Panc1 (cell line): Measurements from ENCODE around the gene CDK13. TPM values are rescaled to one million over a fixed set of nuclear protein-coding genes. Genes with fewer than 3 reads are reported as not detected.
"Not testable (repeated sequence)": the region's sequence is repeated elsewhere in the genome, so short reads cannot be mapped to it uniquely, and the experiment has no call there.

Source experiments
- ATAC-seq: fragments of 200-7000 bp; cut with Tn5 transposase; 2 replicates; pipeline ENCODE4 v1.9.1; 2020; ENCODE audit warnings: mild to moderate bottlenecking, moderate library complexity
- BruUV-seq: library from RNA; stranded (reverse); fragments of 400-500 nt; replicated peaks from 2 replicates; lab custom pipeline; 2021; lab: Mats Ljungman, UMichigan
- CTCF ChIA-PET: fragments of 300-600 bp; sonication (Branson Sonifier 250); formaldehyde crosslinking; loops from one replicate; lab custom pipeline; 2022; ENCODE audit warnings: antibody characterized with exemption; lab: Charles Lee
- POLR2A ChIA-PET: fragments of 300-600 bp; sonication (Branson Sonifier 250); formaldehyde crosslinking; loops from one replicate; lab custom pipeline; 2022; ENCODE audit warnings: antibody characterized with exemption; lab: Charles Lee
- DNase-seq: peaks from one replicate; pipeline ENCODE4 v3.0.0-alpha.2; 2010; ENCODE audit warnings: low read depth, low spot score
- H3K27ac ChIP-seq: 2 replicates; pipeline ENCODE4 v1.5.1; 2011; ENCODE audit warnings: mild to moderate bottlenecking, low read length, inconsistent platforms
- H3K27me3 ChIP-seq: fragments of 200-500 bp; sonication (Bioruptor generic); 2 replicates; pipeline ENCODE4 v1.6.0; 2014; ENCODE audit warnings: low read length, inconsistent platforms; ENCODE audit not compliant: control insufficient read depth, insufficient read depth
- H3K36me3 ChIP-seq: fragments of 200-500 bp; sonication (Bioruptor generic); 2 replicates; pipeline ENCODE4 v1.5.1; 2014; ENCODE audit warnings: inconsistent platforms, mild to moderate bottlenecking, low read length, moderate library complexity; ENCODE audit not compliant: control insufficient read depth, insufficient read depth
- H3K4me1 ChIP-seq: 2 replicates; pipeline ENCODE4 v1.5.1; 2011; ENCODE audit warnings: inconsistent platforms, mild to moderate bottlenecking, low read length, moderate library complexity; ENCODE audit not compliant: control insufficient read depth, insufficient read depth
- H3K4me3 ChIP-seq, 2 experiments: 2 replicates each; pipeline ENCODE4 v1.5.1; 2011 to 2012; ENCODE audit warnings: low read depth in 2 of 2, low read length in 2 of 2, mild to moderate bottlenecking in 2 of 2, inconsistent platforms in 1 of 2, moderate library complexity in 1 of 2
- H3K9me3 ChIP-seq: fragments of 200-500 bp; sonication (Bioruptor generic); 2 replicates; pipeline ENCODE4 v1.5.1; 2014; ENCODE audit warnings: low read depth, mild to moderate bottlenecking, inconsistent platforms, low read length, moderate library complexity; ENCODE audit not compliant: control insufficient read depth, insufficient read depth
- POLR2AphosphoS5 ChIP-seq: IDR thresholded peaks from 2 replicates; pipeline ENCODE4 v1.6.1; 2012; ENCODE audit warnings: mild to moderate bottlenecking, low read depth, low read length, moderate library complexity
- SIN3A ChIP-seq: IDR thresholded peaks from 2 replicates; pipeline ENCODE4 v1.6.1; 2012; ENCODE audit warnings: low read depth, mild to moderate bottlenecking, low read length, moderate library complexity, borderline replicate concordance; ENCODE audit not compliant: insufficient read depth
- TCF7L2 ChIP-seq: IDR thresholded peaks from 2 replicates; pipeline ENCODE4 v1.6.1; 2011; ENCODE audit warnings: mild to moderate bottlenecking, low read depth, low read length, inconsistent platforms
- in situ Hi-C: cut with HindIII; loops from 2 replicates; pipeline ENCODE4 v1.10.0; 2016; ENCODE audit warnings: low sequenced_read_pairs, low pct_unique_long_range_greater_than_20kb
- intact Hi-C: fragments of 100-400 bp; cut with micrococcal nuclease; formaldehyde crosslinking; loops from one replicate; pipeline ENCODE4 v1.10.0; 2022; ENCODE audit not compliant: unreplicated experiment
- total RNA-seq: library from RNA; stranded (reverse); gene quantifications from one replicate; pipeline ENCODE4 v1.2.1, GENCODE V29; 2021; ENCODE audit not compliant: unreplicated experiment
- TF ChIP-seq, protein P1 (sequence below): fragments of 450-650 bp; IDR thresholded peaks from 2 replicates; pipeline ENCODE4 v1.5.1; 2017; ENCODE audit warnings: mild to moderate bottlenecking
- TF ChIP-seq, protein P2 (sequence below), 2 experiments: IDR thresholded peaks; 2 replicates each; pipeline ENCODE4 v1.6.1; 2011 to 2012; ENCODE audit warnings: low read depth in 2 of 2, control low read depth in 1 of 2, low read length in 1 of 2, mild to moderate bottlenecking in 1 of 2, moderate library complexity in 1 of 2; ENCODE audit not compliant: insufficient read depth in 1 of 2

The CDK13 gene
- total RNA-seq, 1 experiment from 2014 or later: 52.0 TPM

DNA sequence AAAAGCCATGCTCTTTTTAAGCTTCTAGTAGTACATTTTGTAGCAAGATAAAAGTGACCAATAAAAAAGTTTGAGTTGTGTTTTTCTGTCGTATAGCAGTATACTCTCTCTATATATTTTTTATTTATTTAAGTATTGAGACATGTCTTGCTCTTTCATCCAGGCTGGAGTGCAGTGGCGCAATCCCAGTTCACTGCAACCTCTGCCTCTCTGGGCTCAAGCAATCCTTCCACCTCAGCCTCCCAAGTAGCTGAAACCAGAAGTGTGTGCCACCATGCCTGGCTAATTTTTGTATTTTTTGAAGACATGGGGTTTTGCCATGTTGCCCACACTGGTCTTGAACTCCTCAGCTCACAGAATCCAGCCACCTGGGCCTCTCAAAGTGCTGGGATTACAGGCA is 187.5 kb downstream of the CDK13 start:
- CTCF ChIA-PET: no interaction called here

DNA sequence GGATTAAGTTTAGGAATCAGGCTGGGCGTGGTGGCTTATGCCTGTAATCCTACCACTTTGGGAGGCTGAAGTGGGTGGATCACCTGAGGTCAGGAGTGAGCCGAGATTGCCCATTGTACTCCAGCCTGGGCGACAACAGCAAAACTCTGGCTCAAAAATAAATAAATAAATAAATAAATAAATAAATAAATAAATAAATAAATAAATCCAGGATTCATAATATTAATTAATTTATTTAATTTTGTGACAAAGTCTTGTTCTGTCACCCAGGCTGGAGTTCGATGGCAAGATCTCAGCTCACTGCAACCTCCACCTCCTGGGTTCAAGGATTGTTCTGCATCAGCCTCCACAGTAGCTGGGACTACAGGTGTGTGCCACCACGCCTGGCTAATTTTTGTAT is 188.9 kb downstream of the CDK13 start:
- POLR2A ChIA-PET: no interaction called here
- Histone ChIP-seq H3K36me3 (no peaks in the 10 kb centered on the region; the same call in 1 of the 2 replicates), H3K9me3 (no peaks in the 10 kb centered on the region), H3K27ac (no peak overlapping the region), H3K4me1 (no peaks in the 10 kb centered on the region), H3K4me3 (no peak overlapping the region), H3K27me3 (no peaks in the 10 kb centered on the region)
- CTCF ChIA-PET: interaction anchor here (0.5 kb wide), 1 partner anchor 16 kb away, joined by 3 read pairs; no protein-coding TSS in a partner anchor
- TF ChIP-seq POLR2AphosphoS5 (no peak), SIN3A (no peak), TCF7L2 (no peak)
- TF ChIP-seq, protein P1, sequence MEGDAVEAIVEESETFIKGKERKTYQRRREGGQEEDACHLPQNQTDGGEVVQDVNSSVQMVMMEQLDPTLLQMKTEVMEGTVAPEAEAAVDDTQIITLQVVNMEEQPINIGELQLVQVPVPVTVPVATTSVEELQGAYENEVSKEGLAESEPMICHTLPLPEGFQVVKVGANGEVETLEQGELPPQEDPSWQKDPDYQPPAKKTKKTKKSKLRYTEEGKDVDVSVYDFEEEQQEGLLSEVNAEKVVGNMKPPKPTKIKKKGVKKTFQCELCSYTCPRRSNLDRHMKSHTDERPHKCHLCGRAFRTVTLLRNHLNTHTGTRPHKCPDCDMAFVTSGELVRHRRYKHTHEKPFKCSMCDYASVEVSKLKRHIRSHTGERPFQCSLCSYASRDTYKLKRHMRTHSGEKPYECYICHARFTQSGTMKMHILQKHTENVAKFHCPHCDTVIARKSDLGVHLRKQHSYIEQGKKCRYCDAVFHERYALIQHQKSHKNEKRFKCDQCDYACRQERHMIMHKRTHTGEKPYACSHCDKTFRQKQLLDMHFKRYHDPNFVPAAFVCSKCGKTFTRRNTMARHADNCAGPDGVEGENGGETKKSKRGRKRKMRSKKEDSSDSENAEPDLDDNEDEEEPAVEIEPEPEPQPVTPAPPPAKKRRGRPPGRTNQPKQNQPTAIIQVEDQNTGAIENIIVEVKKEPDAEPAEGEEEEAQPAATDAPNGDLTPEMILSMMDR: no peak
- TF ChIP-seq, protein P2, sequence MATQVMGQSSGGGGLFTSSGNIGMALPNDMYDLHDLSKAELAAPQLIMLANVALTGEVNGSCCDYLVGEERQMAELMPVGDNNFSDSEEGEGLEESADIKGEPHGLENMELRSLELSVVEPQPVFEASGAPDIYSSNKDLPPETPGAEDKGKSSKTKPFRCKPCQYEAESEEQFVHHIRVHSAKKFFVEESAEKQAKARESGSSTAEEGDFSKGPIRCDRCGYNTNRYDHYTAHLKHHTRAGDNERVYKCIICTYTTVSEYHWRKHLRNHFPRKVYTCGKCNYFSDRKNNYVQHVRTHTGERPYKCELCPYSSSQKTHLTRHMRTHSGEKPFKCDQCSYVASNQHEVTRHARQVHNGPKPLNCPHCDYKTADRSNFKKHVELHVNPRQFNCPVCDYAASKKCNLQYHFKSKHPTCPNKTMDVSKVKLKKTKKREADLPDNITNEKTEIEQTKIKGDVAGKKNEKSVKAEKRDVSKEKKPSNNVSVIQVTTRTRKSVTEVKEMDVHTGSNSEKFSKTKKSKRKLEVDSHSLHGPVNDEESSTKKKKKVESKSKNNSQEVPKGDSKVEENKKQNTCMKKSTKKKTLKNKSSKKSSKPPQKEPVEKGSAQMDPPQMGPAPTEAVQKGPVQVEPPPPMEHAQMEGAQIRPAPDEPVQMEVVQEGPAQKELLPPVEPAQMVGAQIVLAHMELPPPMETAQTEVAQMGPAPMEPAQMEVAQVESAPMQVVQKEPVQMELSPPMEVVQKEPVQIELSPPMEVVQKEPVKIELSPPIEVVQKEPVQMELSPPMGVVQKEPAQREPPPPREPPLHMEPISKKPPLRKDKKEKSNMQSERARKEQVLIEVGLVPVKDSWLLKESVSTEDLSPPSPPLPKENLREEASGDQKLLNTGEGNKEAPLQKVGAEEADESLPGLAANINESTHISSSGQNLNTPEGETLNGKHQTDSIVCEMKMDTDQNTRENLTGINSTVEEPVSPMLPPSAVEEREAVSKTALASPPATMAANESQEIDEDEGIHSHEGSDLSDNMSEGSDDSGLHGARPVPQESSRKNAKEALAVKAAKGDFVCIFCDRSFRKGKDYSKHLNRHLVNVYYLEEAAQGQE (IDR thresholded peaks at IDR 0.05; ENCODE audit: insufficient read depth in 1 of 2, low read depth in 2 of 2, low read length in 1 of 2): no peak
- intact Hi-C loops (no loop called here), in situ Hi-C loops (no loop called here)
- ATAC-seq (no peak), DNase-seq (no peak)
- no TSS peak for BruUV-seq

More for the DNA sequence above, 187.5 kb downstream of the CDK13 start:
- no peaks in the 10 kb centered on the region; the same call in none of the 2 replicates for H3K36me3 ChIP-seq
- BruUV-seq: no TSS peak
- H3K27me3 ChIP-seq: no peaks in the 10 kb centered on the region
- TF ChIP-seq TCF7L2 (no peak), POLR2AphosphoS5 (no peak), SIN3A (no peak)
- TF ChIP-seq, protein P1: no peak
- TF ChIP-seq, protein P2 (IDR thresholded peaks at IDR 0.05; ENCODE audit: insufficient read depth in 1 of 2, low read depth in 2 of 2, low read length in 1 of 2): no peak
- in situ Hi-C loops (no loop called here), intact Hi-C loops (no loop called here)
- POLR2A ChIA-PET: no interaction called here
- peaks cover 5% of the 10 kb centered on the region; the same call in 1 of the 2 replicates for H3K4me1 ChIP-seq
- H3K9me3 ChIP-seq: no peaks in the 10 kb centered on the region
- H3K27ac ChIP-seq: no peak overlapping the region
- no peak for ATAC-seq
- DNase-seq: no peak
- no peak overlapping the region for H3K4me3 ChIP-seq

DNA sequence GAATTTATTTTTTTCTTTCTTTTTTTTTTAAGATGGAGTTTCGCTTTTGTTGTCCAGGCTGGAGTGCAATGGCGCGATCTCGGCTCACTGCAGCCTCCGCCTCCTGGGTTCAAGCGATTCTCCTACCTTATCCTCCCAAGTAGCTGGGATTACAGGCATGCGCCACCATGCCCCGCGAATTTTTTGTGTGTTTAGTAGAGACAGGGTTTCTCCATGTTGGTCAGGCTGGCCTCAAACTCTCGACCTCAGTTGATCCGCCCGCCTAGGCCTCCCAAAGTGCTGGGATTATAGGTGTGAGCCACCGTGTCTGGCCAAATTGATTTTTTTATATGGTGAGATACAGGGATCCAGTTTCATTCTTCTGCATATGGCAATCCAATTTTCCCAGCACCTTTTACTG is 189.8 kb downstream of the CDK13 start:
- H3K4me1 ChIP-seq, H3K4me3 ChIP-seq, POLR2A ChIA-PET, ATAC-seq, H3K9me3 ChIP-seq, H3K36me3 ChIP-seq, H3K27me3 ChIP-seq, CTCF ChIA-PET, H3K27ac ChIP-seq, BruUV-seq, intact Hi-C loops, in situ Hi-C loops, DNase-seq: not testable (repeated sequence)

DNA sequence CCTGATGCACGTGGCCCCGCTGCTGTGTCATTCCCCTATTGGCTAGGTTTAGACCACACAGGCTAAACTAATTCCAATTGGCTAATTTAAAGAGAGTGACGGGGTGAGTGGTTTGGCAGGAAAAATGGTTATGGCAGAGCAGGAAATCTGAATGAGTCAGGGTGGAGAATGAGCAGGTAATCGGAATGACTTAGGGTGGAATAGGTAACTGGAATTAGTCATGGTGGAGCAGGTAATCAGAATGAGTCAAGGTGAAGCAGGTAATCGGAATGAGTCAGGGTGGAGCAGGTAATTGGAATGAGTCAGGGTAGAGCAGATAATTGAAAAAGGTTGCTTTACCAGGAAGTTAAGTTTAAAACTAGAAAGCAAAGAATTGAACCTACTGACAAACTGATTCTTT is 191.9 kb downstream of the CDK13 start:
- in situ Hi-C loops, H3K27ac ChIP-seq, ATAC-seq, BruUV-seq, DNase-seq, H3K4me3 ChIP-seq, POLR2A ChIA-PET, intact Hi-C loops, H3K36me3 ChIP-seq, H3K27me3 ChIP-seq, H3K9me3 ChIP-seq, H3K4me1 ChIP-seq: not testable (repeated sequence)
- CTCF ChIA-PET: interaction anchor here (0.5 kb wide), 1 partner anchor 57 kb away, joined by 3 read pairs; no protein-coding TSS in a partner anchor
